Activated naive CD4-positive, alpha-beta T cell treated with anti-CD3 and anti-CD28 coated beads for 36 hours (primary cell): Measurements from ENCODE around the gene RPA1. TPM values are rescaled to one million over a fixed set of nuclear protein-coding genes. Genes with fewer than 3 reads are reported as not detected.

ENCODE experiments used
- CTCF ChIA-PET: fragments of 350-600 bp; sonication (Branson Sonifier 250); formaldehyde crosslinking; loops from one replicate; lab custom pipeline; 2021; ENCODE audit warnings: antibody characterized with exemption; lab: Charles Lee
- DNase-seq: peaks from one replicate; pipeline ENCODE4 v3.0.0-alpha.2; 2020
- H3K27ac Mint-ChIP-seq: one replicate; pipeline ENCODE4 v1.8.0; 2021; ENCODE audit warnings: mild to moderate bottlenecking, mixed read lengths
- H3K27me3 Mint-ChIP-seq: one replicate; pipeline ENCODE4 v1.8.0; 2021; ENCODE audit warnings: low read depth, mixed read lengths
- H3K36me3 Mint-ChIP-seq: one replicate; pipeline ENCODE4 v1.8.0; 2021; ENCODE audit warnings: low read depth, mixed read lengths
- H3K4me1 Mint-ChIP-seq: one replicate; pipeline ENCODE4 v1.8.0; 2021; ENCODE audit warnings: low read depth, mixed read lengths
- H3K4me3 Mint-ChIP-seq: one replicate; pipeline ENCODE4 v1.8.0; 2021; ENCODE audit warnings: mild to moderate bottlenecking, moderate library complexity, mixed read lengths
- H3K9me3 Mint-ChIP-seq: one replicate; pipeline ENCODE4 v1.8.0; 2021; ENCODE audit warnings: mixed read lengths
- intact Hi-C: fragments of 100-400 bp; cut with micrococcal nuclease; formaldehyde crosslinking; loops from one replicate; pipeline ENCODE4 v1.15.1; 2023
- total RNA-seq, 2 experiments: library from RNA; stranded (reverse); gene quantifications; one replicate each; pipeline ENCODE4 v1.2.3, GENCODE V29; 2021

RPA1 gene
- total RNA-seq, 2 experiments from 2014 or later, result 177 to 188 TPM

DNA sequence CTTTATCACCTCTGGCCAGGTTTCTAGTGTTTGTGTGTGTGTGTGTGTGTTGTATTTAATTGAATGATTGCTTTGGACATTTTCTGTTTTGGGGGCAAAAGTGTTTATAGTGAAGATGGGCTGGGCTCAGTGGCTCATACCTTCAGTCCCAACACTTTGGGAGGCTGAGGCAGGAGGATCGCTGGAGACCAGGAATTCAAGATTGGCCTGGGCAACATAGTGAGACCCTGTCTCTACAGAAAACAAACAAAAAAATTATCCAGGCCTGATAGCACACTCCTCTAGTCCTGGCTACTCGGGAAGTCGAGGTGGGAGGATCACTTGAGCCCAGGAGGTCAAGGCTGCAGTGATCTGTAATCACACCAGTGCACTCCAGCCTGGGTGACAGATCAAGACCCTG is 37.5 kb downstream of the RPA1 start:
- DNase-seq, result no peak
- Mint-ChIP-seq H3K36me3 (peaks cover 5% of the 10 kb centered on the region), H3K9me3 (no peaks in the 10 kb centered on the region), H3K27ac (peak overlapping the region; percentile 3), H3K27me3 (no peaks in the 10 kb centered on the region), H3K4me1 (peaks cover 34% of the 10 kb centered on the region), H3K4me3 (no peak overlapping the region)
- intact Hi-C loops, result no loop called here
- CTCF ChIA-PET, result interaction anchor here (0.7 to 2.1 kb wide), 4 partner anchors 15 to 146 kb away, joined by 3 to 10 read pairs (median 4); no protein-coding TSS in a partner anchor

DNA sequence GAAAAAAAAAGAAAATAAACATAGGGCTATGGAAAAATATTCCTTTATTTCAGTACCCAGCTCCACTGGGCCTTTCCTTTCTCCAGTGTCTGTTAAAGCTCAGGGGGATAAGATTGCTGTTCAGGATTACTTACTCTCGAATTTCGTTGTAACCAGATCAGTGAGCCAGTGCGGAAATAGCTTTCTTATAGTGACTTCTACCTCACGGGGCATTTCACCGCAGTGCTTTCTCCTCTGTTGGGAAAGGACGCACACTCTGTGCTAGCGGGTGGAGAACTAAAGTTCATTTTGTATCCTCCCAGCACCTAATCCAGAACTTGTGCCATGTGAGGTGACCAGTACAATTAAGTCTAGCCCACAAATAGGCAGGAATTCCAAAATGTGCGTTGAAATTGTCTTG is 38.3 kb downstream of the RPA1 start:
- no peak for DNase-seq
- Mint-ChIP-seq H3K27me3 (no peaks in the 10 kb centered on the region), H3K4me1 (peaks cover 42% of the 10 kb centered on the region), H3K27ac (no peak overlapping the region), H3K36me3 (peaks cover 10% of the 10 kb centered on the region), H3K9me3 (no peaks in the 10 kb centered on the region), H3K4me3 (no peak overlapping the region)
- intact Hi-C loops, result no loop called here
- CTCF ChIA-PET, result interaction anchor here (0.6 to 2.1 kb wide), 5 partner anchors 14 to 243 kb away, joined by 3 to 10 read pairs (median 3); no protein-coding TSS in a partner anchor

DNA sequence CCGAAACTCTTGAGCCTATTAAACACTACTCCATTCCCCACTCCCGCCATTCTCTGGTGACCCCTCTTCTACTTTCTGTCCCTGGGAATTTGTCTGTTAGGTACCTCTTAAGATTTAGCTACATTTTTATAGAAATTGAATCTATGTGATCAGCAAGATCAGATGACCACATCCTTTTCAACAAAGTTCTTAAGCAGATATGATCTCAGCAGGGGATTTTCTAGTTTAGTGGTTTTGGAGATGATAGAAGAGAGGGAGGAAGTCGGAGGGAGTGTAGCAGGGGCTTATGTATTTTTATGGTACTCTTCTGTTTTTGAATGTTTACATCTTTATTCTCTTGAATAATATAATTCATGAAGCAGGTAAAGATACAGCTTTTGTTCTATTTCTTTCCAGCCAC is 40.8 kb downstream of the RPA1 start:
- Mint-ChIP-seq H3K4me1 (peaks cover 50% of the 10 kb centered on the region), H3K4me3 (no peak overlapping the region), H3K27me3 (no peaks in the 10 kb centered on the region), H3K36me3 (peaks cover 25% of the 10 kb centered on the region), H3K9me3 (no peaks in the 10 kb centered on the region), H3K27ac (peak overlapping the region; percentile 70)
- intact Hi-C loops, result loop anchor here (1.0 kb wide), 2 partner anchors 36 to 154 kb away; no protein-coding TSS in a partner anchor
- no peak for DNase-seq
- CTCF ChIA-PET, result interaction anchor here (0.5 to 2.5 kb wide), 3 partner anchors 11 to 150 kb away, joined by 3 to 7 read pairs (median 7); no protein-coding TSS in a partner anchor

DNA sequence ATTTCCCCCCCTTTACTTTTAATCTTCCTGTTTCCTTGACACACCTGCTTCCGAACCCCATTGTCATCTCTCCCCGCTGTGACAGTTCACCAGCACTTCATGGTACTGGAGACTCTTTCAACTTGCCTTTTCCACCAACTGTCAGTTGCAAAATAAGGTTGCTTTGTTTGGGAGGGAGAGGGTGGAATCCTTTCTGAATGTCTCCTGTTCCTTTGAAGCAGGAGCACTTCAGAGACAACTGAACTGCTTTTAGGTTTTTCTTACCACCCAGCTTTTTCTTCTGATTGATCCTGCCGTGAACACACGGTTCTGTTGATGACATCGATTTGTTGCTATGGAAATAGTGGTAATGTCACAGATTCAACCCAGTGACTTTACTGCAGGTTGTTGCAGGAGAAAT is 42.0 kb downstream of the RPA1 start:
- no peaks in the 10 kb centered on the region for H3K9me3 Mint-ChIP-seq
- CTCF ChIA-PET, result interaction anchor here (0.6 to 2.5 kb wide), 3 partner anchors 10 to 151 kb away, joined by 3 to 7 read pairs (median 7); no protein-coding TSS in a partner anchor
- intact Hi-C loops, result no loop called here
- peak; percentile 34 for DNase-seq
- H3K4me1 Mint-ChIP-seq, result peaks cover 50% of the 10 kb centered on the region
- H3K4me3 Mint-ChIP-seq, result peak overlapping the region; percentile 2
- no peaks in the 10 kb centered on the region for H3K27me3 Mint-ChIP-seq
- H3K36me3 Mint-ChIP-seq, result peaks cover 29% of the 10 kb centered on the region
- H3K27ac Mint-ChIP-seq, result peak overlapping the region; percentile 90

DNA sequence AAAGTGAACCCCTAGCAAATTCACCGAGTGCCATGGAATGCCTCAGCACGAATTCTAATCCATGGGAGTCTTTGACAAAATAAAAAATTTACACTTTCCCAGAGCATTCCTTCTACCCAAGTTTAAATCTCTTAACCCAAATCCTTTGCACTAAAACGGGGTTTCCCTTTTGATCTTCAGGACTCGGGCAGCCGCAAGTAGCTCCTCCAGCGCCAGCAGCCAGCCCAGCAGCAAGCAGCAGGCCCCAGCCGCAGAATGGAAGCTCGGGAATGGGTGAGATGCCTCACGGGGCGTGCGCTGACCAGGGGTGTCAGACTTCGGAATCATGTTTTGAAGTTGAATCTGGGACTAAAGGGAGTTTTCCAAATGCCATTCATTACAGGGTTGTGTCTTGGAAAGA is 42.4 kb downstream of the RPA1 start:
- DNase-seq, result no peak
- peak overlapping the region; percentile 90 for H3K27ac Mint-ChIP-seq
- peaks cover 33% of the 10 kb centered on the region for H3K36me3 Mint-ChIP-seq
- intact Hi-C loops, result no loop called here
- H3K4me3 Mint-ChIP-seq, result no peak overlapping the region
- H3K9me3 Mint-ChIP-seq, result no peaks in the 10 kb centered on the region
- peaks cover 50% of the 10 kb centered on the region for H3K4me1 Mint-ChIP-seq
- no peaks in the 10 kb centered on the region for H3K27me3 Mint-ChIP-seq
- CTCF ChIA-PET, result no interaction called here

DNA sequence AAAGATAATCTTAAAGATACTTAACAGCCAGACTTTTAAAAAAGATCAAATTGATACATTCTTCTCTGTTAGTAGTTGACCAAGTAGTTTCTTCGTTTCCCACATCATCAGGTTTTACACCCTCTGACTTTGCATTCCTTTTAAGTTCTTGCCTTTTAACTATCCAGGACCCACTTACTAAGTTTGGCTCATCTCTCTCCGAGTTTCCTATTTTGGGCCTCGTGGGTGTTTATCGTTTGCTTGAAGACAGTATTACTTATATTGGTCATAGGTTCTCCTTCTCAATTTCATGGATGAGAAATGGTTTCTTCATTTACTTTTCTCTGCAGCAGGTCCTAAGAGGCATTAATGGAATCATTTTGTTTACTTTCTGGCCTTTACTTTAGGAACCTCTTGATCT is 43.2 kb downstream of the RPA1 start:
- no peaks in the 10 kb centered on the region for H3K27me3 Mint-ChIP-seq
- peaks cover 50% of the 10 kb centered on the region for H3K4me1 Mint-ChIP-seq
- CTCF ChIA-PET, result no interaction called here
- peak; percentile 51 for DNase-seq
- peaks cover 36% of the 10 kb centered on the region for H3K36me3 Mint-ChIP-seq
- H3K4me3 Mint-ChIP-seq, result peak overlapping the region; percentile 33
- no peaks in the 10 kb centered on the region for H3K9me3 Mint-ChIP-seq
- peak overlapping the region; percentile 90 for H3K27ac Mint-ChIP-seq
- intact Hi-C loops, result no loop called here

DNA sequence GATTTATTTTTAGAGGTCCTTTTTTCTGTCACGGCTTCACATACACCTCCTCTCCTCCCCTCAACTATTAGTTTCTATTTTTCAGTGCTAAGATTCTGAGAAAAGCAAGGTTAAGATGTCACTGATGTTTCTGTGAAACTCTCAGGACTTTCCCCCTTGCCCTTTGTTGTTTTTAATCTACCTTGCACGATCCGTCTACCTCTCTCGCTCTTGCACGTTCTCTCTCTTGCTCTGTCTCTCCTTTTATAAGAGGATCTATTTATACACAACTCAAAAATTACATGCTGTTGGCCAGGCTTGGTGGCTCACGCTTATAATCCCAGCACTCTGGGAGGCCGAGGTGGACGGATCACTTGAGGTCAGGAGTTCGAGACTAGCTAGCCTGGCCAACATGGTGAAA is 43.6 kb downstream of the RPA1 start:
- peaks cover 50% of the 10 kb centered on the region for H3K4me1 Mint-ChIP-seq
- H3K27ac Mint-ChIP-seq, result peak overlapping the region; percentile 90
- intact Hi-C loops, result no loop called here
- peak; percentile 34 for DNase-seq
- no peaks in the 10 kb centered on the region for H3K27me3 Mint-ChIP-seq
- H3K4me3 Mint-ChIP-seq, result peak overlapping the region; percentile 33
- CTCF ChIA-PET, result interaction anchor here (1.5 kb wide), 1 partner anchor 9 kb away, joined by 4 read pairs; no protein-coding TSS in a partner anchor
- H3K9me3 Mint-ChIP-seq, result no peaks in the 10 kb centered on the region
- peaks cover 36% of the 10 kb centered on the region for H3K36me3 Mint-ChIP-seq

DNA sequence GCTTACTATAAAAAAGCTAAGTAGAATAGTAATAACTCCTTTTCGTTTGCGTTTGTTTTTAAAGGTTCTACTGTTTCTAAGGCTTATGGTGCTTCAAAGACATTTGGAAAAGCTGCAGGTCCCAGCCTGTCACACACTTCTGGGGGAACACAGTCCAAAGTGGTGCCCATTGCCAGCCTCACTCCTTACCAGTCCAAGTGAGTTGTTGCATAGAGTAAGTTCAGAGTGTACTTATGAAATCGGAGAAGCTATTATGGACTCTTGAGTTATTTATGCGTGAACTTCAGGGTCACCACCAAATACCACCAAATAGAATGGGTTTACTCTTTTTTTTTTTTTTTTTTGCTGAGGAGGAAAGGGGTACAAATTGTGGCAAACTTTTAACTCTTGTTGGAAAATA is 45.8 kb downstream of the RPA1 start:
- Mint-ChIP-seq H3K4me3 (no peak overlapping the region), H3K4me1 (peaks cover 37% of the 10 kb centered on the region), H3K9me3 (no peaks in the 10 kb centered on the region), H3K27me3 (no peaks in the 10 kb centered on the region), H3K27ac (no peak overlapping the region), H3K36me3 (peaks cover 51% of the 10 kb centered on the region)
- intact Hi-C loops, result no loop called here
- CTCF ChIA-PET, result no interaction called here
- DNase-seq, result no peak

DNA sequence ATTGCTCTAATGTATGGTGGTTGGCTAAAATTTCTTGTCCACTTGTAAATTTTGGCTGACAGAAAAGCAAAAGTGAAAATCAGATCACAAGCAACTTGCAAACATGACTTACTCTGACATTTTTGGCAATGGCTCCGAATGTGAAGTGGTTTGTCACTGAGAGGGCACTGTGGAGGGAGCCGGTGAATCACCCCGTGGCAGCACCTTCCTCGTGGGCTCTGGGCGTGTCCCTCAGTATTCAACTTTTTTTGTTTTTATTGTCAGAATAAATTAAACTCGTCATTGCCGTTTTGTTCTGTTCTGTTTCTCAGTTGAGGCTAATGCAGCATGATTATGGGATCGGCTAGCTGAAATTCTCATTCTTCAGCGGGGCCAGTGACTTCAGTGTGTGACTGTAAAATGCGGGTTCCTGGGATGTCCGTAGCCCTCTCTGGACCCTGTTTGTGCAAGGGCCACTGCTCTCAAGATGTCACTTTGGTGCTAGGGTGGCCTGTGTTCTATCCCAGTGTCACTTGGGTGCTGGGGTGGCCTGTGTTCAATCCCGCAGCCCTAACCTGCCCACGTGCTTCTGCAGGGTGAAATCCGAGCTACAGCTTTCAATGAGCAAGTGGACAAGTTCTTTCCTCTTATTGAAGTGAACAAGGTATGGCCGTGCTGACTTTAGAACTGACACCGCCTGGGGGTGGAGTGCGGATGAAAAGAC is 48.8 kb downstream of the RPA1 start:
- H3K4me3 Mint-ChIP-seq, result no peak overlapping the region
- no peaks in the 10 kb centered on the region for H3K27me3 Mint-ChIP-seq
- H3K9me3 Mint-ChIP-seq, result no peaks in the 10 kb centered on the region
- peaks cover 7% of the 10 kb centered on the region for H3K4me1 Mint-ChIP-seq
- intact Hi-C loops, result no loop called here
- no peak for DNase-seq
- no peak overlapping the region for H3K27ac Mint-ChIP-seq
- CTCF ChIA-PET, result interaction anchor here (0.8 kb wide), 1 partner anchor 14 kb away, joined by 3 read pairs; no protein-coding TSS in a partner anchor
- peaks cover 47% of the 10 kb centered on the region for H3K36me3 Mint-ChIP-seq

DNA sequence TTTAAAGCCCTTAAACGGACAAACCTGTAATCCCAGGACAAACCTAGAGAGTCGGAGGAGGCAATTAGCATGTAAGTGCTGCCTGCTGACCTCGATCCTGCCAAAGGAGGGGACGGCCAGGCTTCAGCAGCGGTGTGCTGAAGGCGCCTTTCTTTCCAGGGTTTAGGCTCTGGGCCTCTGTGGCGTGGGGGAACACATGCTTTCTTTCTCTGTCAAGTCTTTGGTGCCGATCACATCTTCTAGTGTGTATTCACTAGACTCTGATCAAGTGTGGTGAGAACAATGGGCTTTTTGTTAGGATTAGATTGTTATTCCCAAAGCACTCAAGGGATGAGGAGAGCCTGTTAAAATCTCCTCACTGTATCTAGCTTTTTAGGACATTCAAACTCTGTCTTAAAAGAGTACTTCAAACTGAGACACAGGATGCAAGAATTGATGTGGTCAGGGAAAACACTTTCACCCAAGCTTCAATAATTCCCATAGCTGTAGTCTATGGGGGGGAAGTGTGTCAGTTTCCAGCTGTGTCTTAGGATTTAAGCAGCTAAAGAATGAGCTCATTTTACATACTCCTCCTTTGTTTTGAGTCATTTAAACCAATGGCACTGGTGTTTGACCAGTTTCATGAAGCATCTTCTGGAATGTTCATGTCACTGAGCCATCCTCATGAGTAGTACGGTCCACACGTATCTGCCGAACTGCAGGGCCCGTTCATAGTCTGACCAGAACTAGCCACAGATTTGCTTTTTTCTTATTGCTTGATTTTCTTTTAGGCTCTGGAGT is 51.2 kb downstream of the RPA1 start:
- intact Hi-C loops, result no loop called here
- no peaks in the 10 kb centered on the region for H3K27me3 Mint-ChIP-seq
- H3K4me3 Mint-ChIP-seq, result no peak overlapping the region
- H3K4me1 Mint-ChIP-seq, result no peaks in the 10 kb centered on the region
- no peaks in the 10 kb centered on the region for H3K9me3 Mint-ChIP-seq
- H3K27ac Mint-ChIP-seq, result no peak overlapping the region
- CTCF ChIA-PET, result interaction anchor here (0.6 to 1.8 kb wide), 7 partner anchors 10 to 160 kb away, joined by 3 to 7 read pairs (median 3); no protein-coding TSS in a partner anchor
- no peak for DNase-seq
- peaks cover 55% of the 10 kb centered on the region for H3K36me3 Mint-ChIP-seq

DNA sequence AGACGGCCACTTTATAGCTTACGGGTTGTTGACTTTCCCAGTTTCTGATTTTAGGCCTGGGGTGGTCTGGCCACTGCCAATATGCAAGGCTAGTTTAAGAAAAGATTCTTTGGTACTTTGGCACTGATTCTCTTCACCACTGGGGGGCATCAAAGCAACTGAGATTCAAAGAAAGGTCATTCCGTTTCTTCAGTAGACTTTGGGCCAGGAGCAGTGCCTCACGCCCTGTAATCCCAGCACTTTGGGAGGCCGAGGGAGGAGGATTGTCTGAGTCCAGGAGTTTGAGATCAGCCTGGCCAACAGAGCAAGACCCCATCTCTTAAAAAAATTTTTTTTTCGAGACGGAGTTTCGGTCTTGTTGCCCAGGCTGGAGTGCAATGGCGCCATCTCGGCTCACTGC is 53.0 kb downstream of the RPA1 start:
- intact Hi-C loops, result no loop called here
- DNase-seq, result peak; percentile 33
- no peak overlapping the region for H3K27ac Mint-ChIP-seq
- H3K27me3 Mint-ChIP-seq, result no peaks in the 10 kb centered on the region
- H3K36me3 Mint-ChIP-seq, result peaks cover 47% of the 10 kb centered on the region
- no peaks in the 10 kb centered on the region for H3K4me1 Mint-ChIP-seq
- H3K4me3 Mint-ChIP-seq, result no peak overlapping the region
- CTCF ChIA-PET, result interaction anchor here (0.6 to 1.3 kb wide), 6 partner anchors 15 to 294 kb away, joined by 3 to 4 read pairs (median 3); no protein-coding TSS in a partner anchor
- no peaks in the 10 kb centered on the region for H3K9me3 Mint-ChIP-seq

DNA sequence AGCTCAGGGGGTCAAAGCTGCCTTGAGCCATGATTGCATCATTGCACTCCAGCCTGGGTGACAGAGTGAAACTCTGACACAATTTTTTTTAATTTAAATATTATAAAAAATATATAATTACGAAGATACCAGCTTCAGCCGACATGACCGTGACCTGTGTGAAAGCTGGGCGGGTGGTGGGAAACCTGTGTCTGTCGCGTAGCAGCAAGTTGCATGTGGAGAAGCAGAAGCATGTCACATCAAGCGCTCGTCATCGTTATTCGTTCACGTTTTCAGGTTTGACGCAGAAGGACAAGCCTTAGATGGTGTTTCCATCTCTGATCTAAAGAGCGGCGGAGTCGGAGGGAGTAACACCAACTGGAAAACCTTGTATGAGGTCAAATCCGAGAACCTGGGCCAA is 53.7 kb downstream of the RPA1 start:
- no peak for DNase-seq
- intact Hi-C loops, result no loop called here
- no peak overlapping the region for H3K4me3 Mint-ChIP-seq
- H3K27me3 Mint-ChIP-seq, result no peaks in the 10 kb centered on the region
- CTCF ChIA-PET, result interaction anchor here (1.0 kb wide), 1 partner anchor 16 kb away, joined by 3 read pairs; no protein-coding TSS in a partner anchor
- H3K27ac Mint-ChIP-seq, result no peak overlapping the region
- no peaks in the 10 kb centered on the region for H3K4me1 Mint-ChIP-seq
- H3K9me3 Mint-ChIP-seq, result no peaks in the 10 kb centered on the region
- peaks cover 45% of the 10 kb centered on the region for H3K36me3 Mint-ChIP-seq
